A549 treated with Mapracorat at 1 μM for 4 hours (cell line): ENCODE results near the gene NFKBIL1. TPM values are rescaled to one million over a fixed set of nuclear protein-coding genes. Genes with fewer than 3 reads are reported as not detected.

Experiments used
- total RNA-seq: library from RNA; stranded (reverse); fragments of 200-300 nt; extraction: Qiagen RNA extraction; gene quantifications from 5 replicates; pipeline ENCODE4 v1.2.3, GENCODE V29; 2022

The NFKBIL1 gene
- 9.0 to 12.4 TPM (median 11.7 TPM) in 5 replicates for total RNA-seq

GRCh38 chr6:31546958-31547726 is at the start of gene NFKBIL1:
NFKBIL1 (plus strand) TSS chr6:31547608; CDS start chr6:31547695, 87 bp downstream.

DNA sequence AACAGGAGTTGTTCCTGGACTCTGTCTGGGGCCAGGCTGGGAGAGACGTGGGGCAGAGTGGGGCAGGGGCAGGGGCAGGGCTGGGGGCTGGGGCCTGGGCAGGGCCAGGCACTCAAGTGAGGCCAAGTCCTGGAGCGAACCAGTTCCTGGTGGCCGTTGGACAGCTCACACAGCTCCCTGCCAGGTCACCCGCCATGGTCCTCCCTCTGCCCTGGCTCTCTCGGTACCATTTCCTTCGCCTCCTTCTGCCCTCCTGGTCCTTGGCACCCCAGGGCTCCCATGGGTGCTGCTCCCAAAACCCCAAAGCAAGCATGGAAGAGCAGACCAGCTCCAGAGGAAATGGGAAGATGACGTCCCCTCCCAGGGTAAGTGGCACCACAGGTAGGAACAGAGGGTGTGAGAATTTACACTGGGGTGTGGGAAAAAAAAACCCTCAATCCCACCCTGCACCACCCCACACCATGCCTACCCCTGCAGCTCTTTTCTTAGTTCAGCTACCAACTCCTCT is 18.5 kb upstream of the NFKBIL1 start, which contains the start of gene MCCD1:
Gene MCCD1, plus strand, starts transcription at position 142 of the 508 bp plus-strand sequence. Its CDS starts 53 bp downstream, at position 195.

GRCh38 chr6:31541658-31542521 is 5.5 kb upstream of the NFKBIL1 start, which contains the start of gene DDX39B:
DDX39B (minus strand) TSS chr6:31542003; CDS start chr6:31540532, 1,471 bp downstream.

GRCh38 chr6:31546339-31546957 is 960 bp upstream of the NFKBIL1 start, which contains the start of gene ATP6V1G2:
ATP6V1G2 (minus strand) TSS chr6:31546608; CDS start chr6:31546559, 49 bp downstream.

GRCh38 chr6:31572041-31572911 is 24.9 kb downstream of the NFKBIL1 start, which contains the start of gene LTA:
LTA (plus strand) TSS chr6:31572289; CDS start chr6:31572743, 454 bp downstream.

GRCh38 chr6:31575335-31575901 is 28.0 kb downstream of the NFKBIL1 start, which contains the start of gene TNF:
TNF (plus strand) TSS chr6:31575565; CDS start chr6:31575742, 177 bp downstream.

GRCh38 chr6:31582230-31582643 is 34.8 kb downstream of the NFKBIL1 start, which contains the start of gene LTB:
LTB (minus strand) TSS chr6:31582424; CDS start chr6:31582417, 7 bp downstream.

DNA sequence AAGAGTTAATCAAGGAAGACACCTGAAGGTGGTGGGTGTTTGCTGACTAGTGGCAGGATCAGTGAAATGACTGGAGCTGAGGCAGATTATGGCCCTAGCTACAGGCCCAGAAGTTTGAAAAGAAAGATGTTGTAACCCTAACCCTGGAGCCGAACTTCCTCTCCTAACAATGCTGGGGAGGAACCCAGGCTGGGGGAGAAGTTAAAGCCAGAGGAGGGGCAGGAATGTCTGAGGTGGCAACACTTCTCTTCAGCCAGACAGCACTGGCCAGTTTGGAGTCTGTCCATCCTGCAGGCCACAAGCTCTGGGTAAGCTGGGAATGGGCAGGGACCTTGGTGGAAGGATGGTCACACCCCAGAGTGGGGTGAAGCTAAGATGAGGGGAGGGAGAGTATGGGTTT is 38.6 kb downstream of the NFKBIL1 start, which contains the start of gene LST1:
Gene LST1, plus strand, starts transcription at position 270 of the 400 bp plus-strand sequence. CDS start 1,023 bp downstream, outside the sequence.

Other genes starting within 250 kb of the NFKBIL1 start
- 22.1 to 33.1 TPM (median 23.8 TPM) in 5 replicates for gene HLA-B, start 190.4 kb upstream of the NFKBIL1 start, total RNA-seq
- gene MICA, start 144.0 kb upstream of the NFKBIL1 start, total RNA-seq: 26.9 to 30.3 TPM (median 28.5 TPM) in 5 replicates
- 6.0 to 8.1 TPM (median 7.5 TPM) in 5 replicates for gene MICB, start 49.5 kb upstream of the NFKBIL1 start, total RNA-seq
- gene MCCD1, start 18.6 kb upstream of the NFKBIL1 start, total RNA-seq: not detected in 5 replicates
- gene DDX39B, start 5.6 kb upstream of the NFKBIL1 start, total RNA-seq: 336 to 391 TPM (median 386 TPM) in 5 replicates
- 0.35 to 0.98 TPM (median 0.50 TPM) in 5 replicates for gene ATP6V1G2, start 1.0 kb upstream of the NFKBIL1 start, total RNA-seq
- gene LTA, start 24.7 kb downstream of the NFKBIL1 start, total RNA-seq: 0.10 to 0.16 TPM (median 0.12 TPM) in 3 of 5 replicates, not detected in the others
- gene TNF, start 28.0 kb downstream of the NFKBIL1 start, total RNA-seq: 0.07 to 0.15 TPM (median 0.14 TPM) in 3 of 5 replicates, not detected in the others
- gene LTB, start 34.8 kb downstream of the NFKBIL1 start, total RNA-seq: 0.35 to 0.88 TPM (median 0.51 TPM) in 5 replicates
- 0.16 to 0.36 TPM in 2 of 5 replicates, not detected in the others for gene LST1, start 38.7 kb downstream of the NFKBIL1 start, total RNA-seq
- gene NCR3, start 45.4 kb downstream of the NFKBIL1 start, total RNA-seq: not detected in 5 replicates
- not detected in 5 replicates for gene AIF1, start 67.6 kb downstream of the NFKBIL1 start, total RNA-seq
- 68.4 to 87.7 TPM (median 84.8 TPM) in 5 replicates for gene PRRC2A, start 73.1 kb downstream of the NFKBIL1 start, total RNA-seq
- gene BAG6, start 105.1 kb downstream of the NFKBIL1 start, total RNA-seq: 106 to 148 TPM (median 138 TPM) in 5 replicates
- 2.8 to 3.7 TPM (median 2.9 TPM) in 5 replicates for gene APOM, start 108.3 kb downstream of the NFKBIL1 start, total RNA-seq
- 11.1 to 12.4 TPM (median 11.6 TPM) in 5 replicates for gene C6orf47, start 113.2 kb downstream of the NFKBIL1 start, total RNA-seq
- 10.2 to 12.1 TPM (median 11.4 TPM) in 5 replicates for gene GPANK1, start 117.4 kb downstream of the NFKBIL1 start, total RNA-seq
- gene CSNK2B, start 118.5 kb downstream of the NFKBIL1 start, total RNA-seq: 167 to 177 TPM (median 171 TPM) in 5 replicates
- 2.1 to 5.7 TPM (median 3.8 TPM) in 5 replicates for gene LY6G5B, start 122.4 kb downstream of the NFKBIL1 start, total RNA-seq
- 0.92 to 1.6 TPM (median 1.1 TPM) in 5 replicates for gene LY6G5C, start 133.5 kb downstream of the NFKBIL1 start, total RNA-seq
- gene ABHD16A, start 155.7 kb downstream of the NFKBIL1 start, total RNA-seq: 11.3 to 19.8 TPM (median 18.4 TPM) in 5 replicates
- gene LY6G6F, start 159.3 kb downstream of the NFKBIL1 start, total RNA-seq: not detected in 5 replicates
- gene LY6G6D, start 167.7 kb downstream of the NFKBIL1 start, total RNA-seq: not detected in 5 replicates
- 0.21 to 0.24 TPM (median 0.23 TPM) in 3 of 5 replicates, not detected in the others for gene LY6G6C, start 174.1 kb downstream of the NFKBIL1 start, total RNA-seq
- gene MPIG6B, start 175.8 kb downstream of the NFKBIL1 start, total RNA-seq: not detected in 5 replicates
- 28.3 to 32.5 TPM (median 31.8 TPM) in 5 replicates for gene DDAH2, start 181.7 kb downstream of the NFKBIL1 start, total RNA-seq
- 471 to 496 TPM (median 485 TPM) in 5 replicates for gene CLIC1, start 188.9 kb downstream of the NFKBIL1 start, total RNA-seq
- gene MSH5, start 192.4 kb downstream of the NFKBIL1 start, total RNA-seq: 11.8 to 15.5 TPM (median 13.1 TPM) in 5 replicates
- gene SAPCD1, start 215.0 kb downstream of the NFKBIL1 start, total RNA-seq: 2.6 to 5.2 TPM (median 4.3 TPM) in 5 replicates
- gene VWA7, start 229.7 kb downstream of the NFKBIL1 start, total RNA-seq: 0.72 to 2.2 TPM (median 1.4 TPM) in 5 replicates
- gene VARS1, start 248.1 kb downstream of the NFKBIL1 start, total RNA-seq: 45.6 to 60.9 TPM (median 53.8 TPM) in 5 replicates